ENCODE results near the gene FCRL6.

The FCRL6 gene

DNA sequence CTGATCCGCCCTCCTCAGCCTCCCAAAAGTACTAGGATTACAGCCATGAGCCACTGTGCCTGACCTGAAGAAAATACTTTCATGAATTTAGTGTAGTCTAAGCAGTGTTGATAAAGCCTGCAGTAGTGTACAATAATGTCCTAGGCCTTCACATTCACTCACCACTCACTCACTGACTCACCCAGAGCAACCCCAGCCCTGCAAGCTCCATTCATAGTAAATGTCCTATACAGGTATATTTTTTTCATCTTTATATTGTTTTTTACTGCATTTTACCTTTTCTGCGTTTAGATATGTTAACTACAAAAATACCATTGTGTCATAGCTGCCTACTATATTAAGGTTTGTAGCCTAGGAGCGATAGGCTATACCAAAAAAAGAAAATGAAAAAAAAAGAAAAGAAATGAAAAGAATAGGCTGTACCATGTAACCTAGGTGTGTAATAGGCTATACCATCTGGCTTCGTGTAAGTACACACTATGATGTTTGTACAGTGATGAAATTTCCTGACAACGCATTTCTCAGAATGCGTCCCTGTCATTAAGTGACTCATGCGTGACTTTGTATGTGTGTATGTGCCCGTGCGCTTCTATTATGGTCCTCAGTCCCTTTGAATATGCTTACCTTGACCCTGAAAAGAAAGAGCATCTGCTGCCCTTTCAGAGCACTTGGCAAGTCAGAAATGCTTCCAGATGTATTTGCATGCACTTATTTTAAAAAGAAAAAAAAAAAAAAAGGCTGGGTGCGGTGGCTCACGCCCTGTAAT lies 15.3 kb downstream of the FCRL6 start:
- peaks cover 6% of the 10 kb centered on the region for H3K27me3 Mint-ChIP-seq
- no peak overlapping the region for H3K27ac Mint-ChIP-seq
- H3K9me3 Mint-ChIP-seq: no peaks in the 10 kb centered on the region
- peaks cover 48% of the 10 kb centered on the region for H3K4me1 Mint-ChIP-seq (ENCODE audit: low read depth)
- peaks cover 25% of the 10 kb centered on the region for H3K36me3 Mint-ChIP-seq (ENCODE audit: low read depth)
- no peak overlapping the region for H3K4me3 Mint-ChIP-seq
- intact Hi-C loops (cut with micrococcal nuclease): no loop called here

GRCh38 chr1:159821171-159821867 lies 19.2 kb downstream of the FCRL6 start:
- peaks cover 71% of the 10 kb centered on the region for H3K4me1 Mint-ChIP-seq (ENCODE audit: low read depth)
- peaks cover 6% of the 10 kb centered on the region for H3K27me3 Mint-ChIP-seq
- no peak overlapping the region for H3K4me3 Mint-ChIP-seq
- intact Hi-C loops (cut with micrococcal nuclease): no loop called here
- no peaks in the 10 kb centered on the region for H3K9me3 Mint-ChIP-seq
- H3K36me3 Mint-ChIP-seq (ENCODE audit: low read depth): peaks cover 28% of the 10 kb centered on the region
- no peak overlapping the region for H3K27ac Mint-ChIP-seq

DNA sequence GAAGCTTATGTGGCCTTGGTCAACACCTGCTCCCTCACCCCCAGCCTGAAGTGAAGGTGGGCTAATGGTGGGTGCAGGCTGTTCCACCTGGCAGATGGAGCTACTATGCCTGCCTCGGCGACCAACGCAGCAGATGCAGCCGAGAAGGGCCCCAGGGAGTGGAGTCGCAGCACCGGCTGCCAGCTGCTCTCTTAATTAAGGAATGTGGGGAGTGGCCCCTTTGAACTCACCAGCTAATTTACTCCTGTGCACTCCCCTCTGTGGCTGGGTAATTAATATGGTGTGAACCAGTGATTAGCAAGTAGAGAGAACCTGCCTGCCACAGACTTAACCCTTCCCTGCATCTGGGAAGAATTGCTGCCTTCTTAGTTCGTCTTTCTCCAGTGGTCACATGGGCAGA lies 21.2 kb downstream of the FCRL6 start:
- Mint-ChIP-seq H3K27ac (peak overlapping the region; percentile 99), H3K4me1 (ENCODE audit: low read depth) (peaks cover 85% of the 10 kb centered on the region), H3K4me3 (no peak overlapping the region), H3K36me3 (ENCODE audit: low read depth) (peaks cover 44% of the 10 kb centered on the region), H3K27me3 (peaks cover 6% of the 10 kb centered on the region), H3K9me3 (no peaks in the 10 kb centered on the region)
- intact Hi-C loops (cut with micrococcal nuclease): no loop called here

DNA sequence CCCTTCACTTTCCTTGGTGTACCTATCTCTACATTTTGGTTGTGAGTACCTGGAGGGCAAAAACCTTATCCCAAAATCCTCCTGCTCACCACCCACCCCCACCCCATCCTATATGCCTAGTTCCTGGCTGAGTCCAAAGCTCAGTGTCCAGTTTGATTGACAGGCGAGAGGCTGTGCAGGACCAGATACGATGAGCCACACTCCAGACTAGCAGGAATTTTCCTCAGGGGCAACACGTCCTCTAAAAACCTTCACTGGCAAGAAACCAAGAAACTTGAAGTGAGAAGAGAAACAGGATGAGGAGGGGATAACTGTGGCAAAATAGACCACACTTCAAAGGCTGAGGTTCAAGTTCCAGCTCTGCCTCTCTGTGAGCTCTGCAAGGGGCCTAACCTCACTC lies 23.4 kb downstream of the FCRL6 start:
- peak overlapping the region; percentile 98 for H3K4me3 Mint-ChIP-seq
- peaks cover 4% of the 10 kb centered on the region for H3K27me3 Mint-ChIP-seq
- peaks cover 95% of the 10 kb centered on the region for H3K4me1 Mint-ChIP-seq (ENCODE audit: low read depth)
- intact Hi-C loops (cut with micrococcal nuclease): loop anchor here (5.0 kb wide), 1 partner anchor 43 kb away; the partner anchor contains the start of gene DUSP23
- peaks cover 52% of the 10 kb centered on the region for H3K36me3 Mint-ChIP-seq (ENCODE audit: low read depth)
- peak overlapping the region; percentile 99 for H3K27ac Mint-ChIP-seq
- no peaks in the 10 kb centered on the region for H3K9me3 Mint-ChIP-seq

- Mint-ChIP-seq H3K9me3 (no peaks in the 10 kb centered on the region), H3K27ac (peak within 1 kb of the TSS; percentile 99), H3K4me3 (peak within 1 kb of the TSS; percentile 98), H3K4me1 (ENCODE audit: low read depth) (peaks cover 95% of the 10 kb centered on the region), H3K27me3 (peaks cover 4% of the 10 kb centered on the region), H3K36me3 (ENCODE audit: low read depth) (peaks cover 62% of the 10 kb centered on the region)
- intact Hi-C loops (cut with micrococcal nuclease): loop anchor here (5.0 kb wide), 1 partner anchor 44 kb away; the partner anchor contains the start of gene DUSP23
Observed at GRCh38 chr1:159826441-159827101, 24.4 kb downstream of the FCRL6 start, which contains the start of gene SLAMF8. Gene SLAMF8, plus strand, starts transcription at chr1:159826873. Its CDS starts 26 bp downstream, at chr1:159826899.

- Mint-ChIP-seq H3K27me3 (peaks cover 4% of the 10 kb centered on the region), H3K9me3 (no peaks in the 10 kb centered on the region), H3K4me3 (peak overlapping the region; percentile 98), H3K4me1 (ENCODE audit: low read depth) (peaks cover 95% of the 10 kb centered on the region), H3K36me3 (ENCODE audit: low read depth) (peaks cover 63% of the 10 kb centered on the region), H3K27ac (peak overlapping the region; percentile 99)
- intact Hi-C loops (cut with micrococcal nuclease): loop anchor here (5.0 kb wide), 1 partner anchor 45 kb away; the partner anchor contains the start of gene DUSP23
Observed at GRCh38 chr1:159827102-159827490, 24.9 kb downstream of the FCRL6 start.

GRCh38 chr1:159827549-159827948 lies 25.4 kb downstream of the FCRL6 start:
- Mint-ChIP-seq H3K4me3 (peak overlapping the region; percentile 98), H3K36me3 (ENCODE audit: low read depth) (peaks cover 63% of the 10 kb centered on the region), H3K4me1 (ENCODE audit: low read depth) (peaks cover 95% of the 10 kb centered on the region), H3K27ac (peak overlapping the region; percentile 99), H3K9me3 (no peaks in the 10 kb centered on the region), H3K27me3 (peaks cover 3% of the 10 kb centered on the region)
- intact Hi-C loops (cut with micrococcal nuclease): loop anchor here (5.0 kb wide), 1 partner anchor 45 kb away; the partner anchor contains the start of gene DUSP23

DNA sequence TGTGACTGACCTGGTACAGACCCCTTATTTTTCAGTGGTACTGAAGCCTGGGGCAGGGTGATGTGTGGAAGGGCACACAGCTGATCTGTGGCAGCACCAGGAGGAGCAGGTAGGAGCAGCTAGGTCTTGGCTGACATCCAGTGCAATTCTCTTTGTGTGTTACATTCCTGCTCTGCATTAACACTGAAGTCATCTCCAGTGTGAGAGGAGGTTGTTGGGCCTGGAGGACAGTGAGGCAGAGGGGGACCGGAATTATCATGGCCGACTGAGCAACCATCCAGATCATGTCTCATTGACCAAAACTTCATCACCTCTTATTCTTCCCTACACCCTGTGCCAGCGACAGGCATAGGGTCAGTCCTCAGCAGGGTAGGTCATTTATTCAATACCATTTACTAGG lies 26.0 kb downstream of the FCRL6 start:
- Mint-ChIP-seq H3K9me3 (no peaks in the 10 kb centered on the region), H3K27ac (peak overlapping the region; percentile 99), H3K4me3 (peak overlapping the region; percentile 98), H3K36me3 (ENCODE audit: low read depth) (peaks cover 67% of the 10 kb centered on the region), H3K27me3 (peaks cover 1% of the 10 kb centered on the region), H3K4me1 (ENCODE audit: low read depth) (peaks cover 95% of the 10 kb centered on the region)
- intact Hi-C loops (cut with micrococcal nuclease): loop anchor here (5.0 kb wide), 1 partner anchor 46 kb away; the partner anchor contains the start of gene DUSP23

- H3K27me3 Mint-ChIP-seq: no peaks in the 10 kb centered on the region
- peaks cover 72% of the 10 kb centered on the region for H3K36me3 Mint-ChIP-seq (ENCODE audit: low read depth)
- peak overlapping the region; percentile 99 for H3K27ac Mint-ChIP-seq
- peak overlapping the region; percentile 98 for H3K4me3 Mint-ChIP-seq
- intact Hi-C loops (cut with micrococcal nuclease): loop anchor here (1.0 to 5.0 kb wide), 3 partner anchors 29 to 62 kb away; partner anchors contain the start of gene DUSP23
- H3K9me3 Mint-ChIP-seq: no peaks in the 10 kb centered on the region
- peaks cover 95% of the 10 kb centered on the region for H3K4me1 Mint-ChIP-seq (ENCODE audit: low read depth)
Observed at GRCh38 chr1:159828581-159829272, 26.6 kb downstream of the FCRL6 start.

DNA sequence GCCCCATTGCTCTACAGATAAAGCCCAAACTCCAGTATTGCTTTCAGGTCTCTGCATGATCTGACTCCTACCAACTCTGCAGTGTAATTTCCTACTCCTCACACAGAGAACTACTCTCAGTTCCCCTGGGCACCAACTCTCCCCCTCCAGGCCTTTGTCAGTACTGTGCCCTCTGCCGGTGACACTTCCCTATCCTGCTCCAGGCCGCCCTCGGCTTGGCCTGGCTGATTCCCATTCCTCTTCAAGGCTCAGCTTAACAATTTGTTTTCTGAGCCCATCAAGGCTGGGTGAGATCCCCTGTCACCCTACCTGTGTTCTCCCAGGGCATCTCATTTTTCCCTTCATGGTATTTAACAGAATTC lies 27.1 kb downstream of the FCRL6 start:
- Mint-ChIP-seq H3K27ac (peak overlapping the region; percentile 99), H3K9me3 (no peaks in the 10 kb centered on the region), H3K27me3 (no peaks in the 10 kb centered on the region), H3K4me3 (peak overlapping the region; percentile 98), H3K4me1 (ENCODE audit: low read depth) (peaks cover 95% of the 10 kb centered on the region), H3K36me3 (ENCODE audit: low read depth) (peaks cover 78% of the 10 kb centered on the region)
- intact Hi-C loops (cut with micrococcal nuclease): loop anchor here (1.0 to 5.0 kb wide), 3 partner anchors 30 to 61 kb away; partner anchors contain the start of gene DUSP23

- Mint-ChIP-seq H3K27ac (peak overlapping the region; percentile 99), H3K4me1 (ENCODE audit: low read depth) (peaks cover 93% of the 10 kb centered on the region), H3K27me3 (no peaks in the 10 kb centered on the region), H3K9me3 (no peaks in the 10 kb centered on the region), H3K4me3 (peak overlapping the region; percentile 98), H3K36me3 (ENCODE audit: low read depth) (peaks cover 84% of the 10 kb centered on the region)
- intact Hi-C loops (cut with micrococcal nuclease): loop anchor here (1.0 to 5.0 kb wide), 3 partner anchors 31 to 60 kb away; partner anchors contain the start of gene DUSP23
Observed at GRCh38 chr1:159829822-159830465, 27.8 kb downstream of the FCRL6 start.

DNA sequence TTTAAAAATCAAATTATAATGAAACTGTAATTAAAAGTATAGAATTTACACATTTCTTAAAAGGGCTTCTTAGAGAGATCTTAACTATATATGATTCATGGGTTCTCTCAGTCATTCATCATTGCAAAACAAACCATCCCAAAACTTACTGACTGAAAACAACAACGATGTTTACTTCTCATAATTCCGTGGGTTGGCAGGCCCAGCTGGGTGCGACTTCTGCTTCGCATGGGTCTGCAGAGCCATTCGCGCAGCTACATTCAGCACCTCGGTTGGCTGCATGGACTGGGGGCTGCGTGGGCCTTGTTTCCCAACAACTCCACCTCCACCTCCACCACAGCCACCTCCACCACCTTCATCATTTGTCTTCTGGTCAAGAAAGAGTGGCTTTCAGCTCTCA lies 28.6 kb downstream of the FCRL6 start:
- Mint-ChIP-seq H3K27me3 (no peaks in the 10 kb centered on the region), H3K9me3 (no peaks in the 10 kb centered on the region), H3K4me1 (ENCODE audit: low read depth) (peaks cover 93% of the 10 kb centered on the region), H3K36me3 (ENCODE audit: low read depth) (peaks cover 92% of the 10 kb centered on the region), H3K4me3 (peak overlapping the region; percentile 67), H3K27ac (peak overlapping the region; percentile 38)
- intact Hi-C loops (cut with micrococcal nuclease): no loop called here
